IPS DF 4.7 (cell line): Measurements from ENCODE around the gene CASS4.
"Not testable (repeated sequence)": the region's sequence is repeated elsewhere in the genome, so short reads cannot be mapped to it uniquely, and the experiment has no call there.

ENCODE experiments used
- DNase-seq: peaks from one replicate; pipeline ENCODE4 v3.0.0-alpha.2; 2013; ENCODE audit warnings: low spot score; ENCODE audit errors: extremely low read depth

The CASS4 gene

GRCh38 chr20:56392132-56392880, 19.8 kb upstream of the CASS4 start, which contains the start of the genes AURKA and CSTF1:
AURKA (minus strand) TSS chr20:56392215; CDS start chr20:56388197, 4,018 bp downstream.
CSTF1 (plus strand) TSS chr20:56392645; CDS start chr20:56395553, 2,908 bp downstream.
- peak; percentile 92 for DNase-seq

- no peak for DNase-seq
Measured at GRCh38 chr20:56392881-56393482, 19.1 kb upstream of the CASS4 start.

GRCh38 chr20:56393653-56394052, 18.4 kb upstream of the CASS4 start:
- DNase-seq: no peak

- no peak for DNase-seq
Measured at GRCh38 chr20:56395166-56395565, 16.9 kb upstream of the CASS4 start.

- DNase-seq: peak; percentile 28
Measured at GRCh38 chr20:56400001-56400640, 11.9 kb upstream of the CASS4 start.

GRCh38 chr20:56403465-56403864, 8.6 kb upstream of the CASS4 start:
- no peak for DNase-seq

GRCh38 chr20:56405356-56405755, 6.7 kb upstream of the CASS4 start:
- not testable (repeated sequence) for DNase-seq

- DNase-seq: no peak
Measured at GRCh38 chr20:56406910-56407309, 5.2 kb upstream of the CASS4 start.

GRCh38 chr20:56409521-56409920, 2.5 kb upstream of the CASS4 start:
- DNase-seq: no peak

GRCh38 chr20:56409956-56410355, 2.1 kb upstream of the CASS4 start:
- no peak for DNase-seq

- not testable (repeated sequence) for DNase-seq
Measured at GRCh38 chr20:56411287-56411686, 773 bp upstream of the CASS4 start.

GRCh38 chr20:56412473-56412790, 372 bp downstream of the CASS4 start:
- no peak for DNase-seq

- no peak for DNase-seq
Measured at GRCh38 chr20:56412949-56413348, 889 bp downstream of the CASS4 start.

GRCh38 chr20:56414842-56415765, 3.0 kb downstream of the CASS4 start:
- no peak for DNase-seq

GRCh38 chr20:56417402-56417801, 5.3 kb downstream of the CASS4 start:
- DNase-seq: no peak

GRCh38 chr20:56417911-56418310, 5.9 kb downstream of the CASS4 start:
- no peak for DNase-seq

- no peak for DNase-seq
Measured at GRCh38 chr20:56418385-56418861, 6.4 kb downstream of the CASS4 start.

- DNase-seq: no peak
Measured at GRCh38 chr20:56420028-56420427, 8.0 kb downstream of the CASS4 start.

- DNase-seq: no peak
Measured at GRCh38 chr20:56420940-56421688, 9.1 kb downstream of the CASS4 start.

- DNase-seq: no peak
Measured at GRCh38 chr20:56422076-56422823, 10.2 kb downstream of the CASS4 start.
